ENCODE results near the gene CCDC12.

Gene CCDC12

GRCh38 chr3:46999516-47000197 lies 23.1 kb upstream of the CCDC12 start:
- no peak overlapping the region for H3K27ac ChIP-seq (ENCODE audit: low read length)
- no peak overlapping the region for H3K4me3 ChIP-seq (ENCODE audit: low read length)
- peaks cover 9% of the 10 kb centered on the region for H3K36me3 ChIP-seq (ENCODE audit: control insufficient read depth, low read depth, low read length)
- no peaks in the 10 kb centered on the region for H3K9me3 ChIP-seq (ENCODE audit: control insufficient read depth, low read depth, low read length)
- no peaks in the 10 kb centered on the region for H3K27me3 ChIP-seq (ENCODE audit: control insufficient read depth, insufficient read depth, low read length)
- H3K9ac ChIP-seq (ENCODE audit: low read length): no peak overlapping the region
- H3K4me1 ChIP-seq (ENCODE audit: control insufficient read depth, low read depth, low read length): no peaks in the 10 kb centered on the region

GRCh38 chr3:46998852-46999515 lies 22.4 kb upstream of the CCDC12 start:
- no peak overlapping the region for H3K27ac ChIP-seq (ENCODE audit: low read length)
- H3K27me3 ChIP-seq (ENCODE audit: control insufficient read depth, insufficient read depth, low read length): no peaks in the 10 kb centered on the region
- H3K4me3 ChIP-seq (ENCODE audit: low read length): no peak overlapping the region
- no peak overlapping the region for H3K9ac ChIP-seq (ENCODE audit: low read length)
- H3K36me3 ChIP-seq (ENCODE audit: control insufficient read depth, low read depth, low read length): peaks cover 4% of the 10 kb centered on the region
- no peaks in the 10 kb centered on the region for H3K4me1 ChIP-seq (ENCODE audit: control insufficient read depth, low read depth, low read length)
- no peaks in the 10 kb centered on the region for H3K9me3 ChIP-seq (ENCODE audit: control insufficient read depth, low read depth, low read length)

GRCh38 chr3:46998121-46998851 lies 21.7 kb upstream of the CCDC12 start:
- Histone ChIP-seq H3K36me3 (ENCODE audit: control insufficient read depth, low read depth, low read length) (peaks cover 4% of the 10 kb centered on the region), H3K4me1 (ENCODE audit: control insufficient read depth, low read depth, low read length) (no peaks in the 10 kb centered on the region), H3K9ac (ENCODE audit: low read length) (no peak overlapping the region), H3K27ac (ENCODE audit: low read length) (no peak overlapping the region), H3K9me3 (ENCODE audit: control insufficient read depth, low read depth, low read length) (no peaks in the 10 kb centered on the region), H3K27me3 (ENCODE audit: control insufficient read depth, insufficient read depth, low read length) (no peaks in the 10 kb centered on the region), H3K4me3 (ENCODE audit: low read length) (no peak overlapping the region)

- Histone ChIP-seq H3K9me3 (ENCODE audit: control insufficient read depth, low read depth, low read length) (no peaks in the 10 kb centered on the region), H3K36me3 (ENCODE audit: control insufficient read depth, low read depth, low read length) (peaks cover 4% of the 10 kb centered on the region), H3K27me3 (ENCODE audit: control insufficient read depth, insufficient read depth, low read length) (no peaks in the 10 kb centered on the region), H3K9ac (ENCODE audit: low read length) (no peak overlapping the region), H3K27ac (ENCODE audit: low read length) (no peak overlapping the region), H3K4me1 (ENCODE audit: control insufficient read depth, low read depth, low read length) (no peaks in the 10 kb centered on the region), H3K4me3 (ENCODE audit: low read length) (no peak overlapping the region)
Observed at GRCh38 chr3:46997453-46998091, 21.0 kb upstream of the CCDC12 start.

GRCh38 chr3:46996689-46997452 lies 20.3 kb upstream of the CCDC12 start:
- Histone ChIP-seq H3K36me3 (ENCODE audit: control insufficient read depth, low read depth, low read length) (peaks cover 4% of the 10 kb centered on the region), H3K9ac (ENCODE audit: low read length) (no peak overlapping the region), H3K27ac (ENCODE audit: low read length) (no peak overlapping the region), H3K27me3 (ENCODE audit: control insufficient read depth, insufficient read depth, low read length) (no peaks in the 10 kb centered on the region), H3K4me1 (ENCODE audit: control insufficient read depth, low read depth, low read length) (no peaks in the 10 kb centered on the region), H3K9me3 (ENCODE audit: control insufficient read depth, low read depth, low read length) (no peaks in the 10 kb centered on the region), H3K4me3 (ENCODE audit: low read length) (no peak overlapping the region)

GRCh38 chr3:46995901-46996562 lies 19.5 kb upstream of the CCDC12 start:
- no peak overlapping the region for H3K27ac ChIP-seq (ENCODE audit: low read length)
- H3K27me3 ChIP-seq (ENCODE audit: control insufficient read depth, insufficient read depth, low read length): no peaks in the 10 kb centered on the region
- H3K4me1 ChIP-seq (ENCODE audit: control insufficient read depth, low read depth, low read length): no peaks in the 10 kb centered on the region
- H3K9me3 ChIP-seq (ENCODE audit: control insufficient read depth, low read depth, low read length): no peaks in the 10 kb centered on the region
- H3K4me3 ChIP-seq (ENCODE audit: low read length): no peak overlapping the region
- H3K36me3 ChIP-seq (ENCODE audit: control insufficient read depth, low read depth, low read length): peaks cover 4% of the 10 kb centered on the region
- no peak overlapping the region for H3K9ac ChIP-seq (ENCODE audit: low read length)

- H3K9me3 ChIP-seq (ENCODE audit: control insufficient read depth, low read depth, low read length): no peaks in the 10 kb centered on the region
- H3K4me1 ChIP-seq (ENCODE audit: control insufficient read depth, low read depth, low read length): no peaks in the 10 kb centered on the region
- no peaks in the 10 kb centered on the region for H3K36me3 ChIP-seq (ENCODE audit: control insufficient read depth, low read depth, low read length)
- no peak overlapping the region for H3K27ac ChIP-seq (ENCODE audit: low read length)
- no peaks in the 10 kb centered on the region for H3K27me3 ChIP-seq (ENCODE audit: control insufficient read depth, insufficient read depth, low read length)
- no peak overlapping the region for H3K9ac ChIP-seq (ENCODE audit: low read length)
- H3K4me3 ChIP-seq (ENCODE audit: low read length): no peak overlapping the region
Observed at GRCh38 chr3:46994801-46995731, 18.5 kb upstream of the CCDC12 start.

GRCh38 chr3:46993986-46994385 lies 17.4 kb upstream of the CCDC12 start:
- Histone ChIP-seq H3K4me1 (ENCODE audit: control insufficient read depth, low read depth, low read length) (no peaks in the 10 kb centered on the region), H3K9ac (ENCODE audit: low read length) (no peak overlapping the region), H3K36me3 (ENCODE audit: control insufficient read depth, low read depth, low read length) (no peaks in the 10 kb centered on the region)

GRCh38 chr3:46993292-46993691 lies 16.7 kb upstream of the CCDC12 start:
- H3K9me3 ChIP-seq (ENCODE audit: control insufficient read depth, low read depth, low read length): no peaks in the 10 kb centered on the region
- no peak overlapping the region for H3K9ac ChIP-seq (ENCODE audit: low read length)
- H3K36me3 ChIP-seq (ENCODE audit: control insufficient read depth, low read depth, low read length): no peaks in the 10 kb centered on the region
- no peaks in the 10 kb centered on the region for H3K27me3 ChIP-seq (ENCODE audit: control insufficient read depth, insufficient read depth, low read length)
- peaks cover 4% of the 10 kb centered on the region for H3K4me1 ChIP-seq (ENCODE audit: control insufficient read depth, low read depth, low read length)
- H3K27ac ChIP-seq (ENCODE audit: low read length): no peak overlapping the region
- no peak overlapping the region for H3K4me3 ChIP-seq (ENCODE audit: low read length)

More at GRCh38 chr3:46993986-46994385, 17.4 kb upstream of the CCDC12 start:
- H3K9me3 ChIP-seq (ENCODE audit: control insufficient read depth, low read depth, low read length): no peaks in the 10 kb centered on the region
- no peaks in the 10 kb centered on the region for H3K27me3 ChIP-seq (ENCODE audit: control insufficient read depth, insufficient read depth, low read length)
- no peak overlapping the region for H3K27ac ChIP-seq (ENCODE audit: low read length)
- H3K4me3 ChIP-seq (ENCODE audit: low read length): no peak overlapping the region

- peaks cover 7% of the 10 kb centered on the region for H3K4me1 ChIP-seq (ENCODE audit: control insufficient read depth, low read depth, low read length)
Observed at GRCh38 chr3:46992231-46992630, 15.7 kb upstream of the CCDC12 start.

More at GRCh38 chr3:46992231-46992630, 15.7 kb upstream of the CCDC12 start:
- Histone ChIP-seq H3K9ac (ENCODE audit: low read length) (no peak overlapping the region), H3K27me3 (ENCODE audit: control insufficient read depth, insufficient read depth, low read length) (no peaks in the 10 kb centered on the region), H3K9me3 (ENCODE audit: control insufficient read depth, low read depth, low read length) (no peaks in the 10 kb centered on the region), H3K36me3 (ENCODE audit: control insufficient read depth, low read depth, low read length) (no peaks in the 10 kb centered on the region), H3K27ac (ENCODE audit: low read length) (no peak overlapping the region), H3K4me3 (ENCODE audit: low read length) (no peak overlapping the region)

All from iPS-18a (cell line).